GM04503 (cell line): ENCODE data around the gene DNAJA2.
"Not testable (repeated sequence)": the region's sequence is repeated elsewhere in the genome, so short reads cannot be mapped to it uniquely, and the experiment has no call there.

Experiments
- DNase-seq: peaks from one replicate; pipeline ENCODE4 v3.0.0-alpha.2; 2012; ENCODE audit warnings: low read depth

Gene DNAJA2

GRCh38 chr16:46975165-46975564 lies 1.7 kb upstream of the DNAJA2 start:
- no peak for DNase-seq

- no peak for DNase-seq
Measured at GRCh38 chr16:46974352-46974751, 878 bp upstream of the DNAJA2 start.

GRCh38 chr16:46973996-46974324 lies 486 bp upstream of the DNAJA2 start:
- DNase-seq: no peak

GRCh38 chr16:46972429-46973206 lies 856 bp downstream of the DNAJA2 start:
- DNase-seq: no peak

- DNase-seq: no peak
Measured at GRCh38 chr16:46971271-46971670, 2.2 kb downstream of the DNAJA2 start.

GRCh38 chr16:46970089-46970488 lies 3.4 kb downstream of the DNAJA2 start:
- DNase-seq: no peak

- no peak for DNase-seq
Measured at GRCh38 chr16:46968063-46968435, 5.4 kb downstream of the DNAJA2 start.

GRCh38 chr16:46962629-46963028 lies 10.8 kb downstream of the DNAJA2 start:
- no peak for DNase-seq

- DNase-seq: peak; percentile 27
Measured at GRCh38 chr16:46961373-46962353, 11.8 kb downstream of the DNAJA2 start.

- no peak for DNase-seq
Measured at GRCh38 chr16:46954562-46954961, 18.9 kb downstream of the DNAJA2 start.

- DNase-seq: no peak
Measured at GRCh38 chr16:46950009-46950408, 23.5 kb downstream of the DNAJA2 start.

GRCh38 chr16:46949241-46949892 lies 24.1 kb downstream of the DNAJA2 start:
- no peak for DNase-seq

GRCh38 chr16:46948548-46949166 lies 24.8 kb downstream of the DNAJA2 start:
- DNase-seq: no peak

- DNase-seq: no peak
Measured at GRCh38 chr16:46947900-46948547, 25.4 kb downstream of the DNAJA2 start.

- DNase-seq: not testable (repeated sequence)
Measured at GRCh38 chr16:46944713-46945112, 28.8 kb downstream of the DNAJA2 start.

GRCh38 chr16:46937536-46937935 lies 35.9 kb downstream of the DNAJA2 start:
- DNase-seq: no peak

GRCh38 chr16:46932802-46933201 lies 40.7 kb downstream of the DNAJA2 start:
- DNase-seq: no peak

- DNase-seq: no peak
Measured at GRCh38 chr16:46930861-46931260, 42.6 kb downstream of the DNAJA2 start.

GRCh38 chr16:46929378-46930332 lies 43.8 kb downstream of the DNAJA2 start:
- no peak for DNase-seq

GRCh38 chr16:46928811-46929210 lies 44.7 kb downstream of the DNAJA2 start:
- no peak for DNase-seq

GRCh38 chr16:46927273-46927672 lies 46.2 kb downstream of the DNAJA2 start:
- no peak for DNase-seq
